Colonic mucosa (tissue), 4 donors: ENCODE measurements around the gene MBD4. TPM values are rescaled to one million over a fixed set of nuclear protein-coding genes. Genes with fewer than 3 reads are reported as not detected.
"Not testable (repeated sequence)": the region's sequence is repeated elsewhere in the genome, so short reads cannot be mapped to it uniquely, and the experiment has no call there.

ENCODE experiments used
- DNase-seq: peaks from one replicate; pipeline ENCODE4 v3.0.0-alpha.2; 2020
- H3K27ac ChIP-seq: fragments of 200-600 bp; one replicate; pipeline ENCODE4 v1.8.0; 2021
- H3K27me3 ChIP-seq: fragments of 200-600 bp; one replicate; pipeline ENCODE4 v1.8.0; 2021
- H3K36me3 ChIP-seq: fragments of 200-600 bp; one replicate; pipeline ENCODE4 v1.8.0; 2021
- H3K4me1 ChIP-seq: fragments of 200-600 bp; one replicate; pipeline ENCODE4 v1.8.0; 2021; ENCODE audit warnings: mild to moderate bottlenecking
- H3K4me3 ChIP-seq: fragments of 200-600 bp; one replicate; pipeline ENCODE4 v1.8.0; 2021
- H3K9ac ChIP-seq, 2 donors: one replicate each; pipeline ENCODE4 v1.7.0; 2013; ENCODE audit warnings: control low read depth in 2 of 2, low read depth in 2 of 2, low read length in 2 of 2
- H3K9me3 ChIP-seq: fragments of 200-600 bp; one replicate; pipeline ENCODE4 v1.8.0; 2021
- intact Hi-C: fragments of 100-400 bp; cut with DNase I; formaldehyde crosslinking; loops from one replicate; pipeline ENCODE4 v1.14.1; 2022
- total RNA-seq, 2 donors: library from RNA; stranded (reverse); fragmentation: NEBNext Ultra II Directional in 1 of 2; extraction: Animal tissue kit (Norgen Biotek cat#: 25700) in 1 of 2; gene quantifications; one replicate each; pipeline ENCODE4 v1.2.1, GENCODE V29; 2021
- TF ChIP-seq, protein P1 (sequence below): fragments of 200-600 bp; IDR thresholded peaks from one replicate; pipeline ENCODE4 v1.8.0; 2022; ENCODE audit warnings: antibody characterized with exemption, mild to moderate bottlenecking
- donor health status: healthy.
- donor health status: DM: no; HTN: no; CAD: no.
- donor health status: DM: no; HTN: no; CAD: no.

Gene MBD4
- total RNA-seq, 2 donors from 2014 or later, result 25.0 to 28.9 TPM

DNA sequence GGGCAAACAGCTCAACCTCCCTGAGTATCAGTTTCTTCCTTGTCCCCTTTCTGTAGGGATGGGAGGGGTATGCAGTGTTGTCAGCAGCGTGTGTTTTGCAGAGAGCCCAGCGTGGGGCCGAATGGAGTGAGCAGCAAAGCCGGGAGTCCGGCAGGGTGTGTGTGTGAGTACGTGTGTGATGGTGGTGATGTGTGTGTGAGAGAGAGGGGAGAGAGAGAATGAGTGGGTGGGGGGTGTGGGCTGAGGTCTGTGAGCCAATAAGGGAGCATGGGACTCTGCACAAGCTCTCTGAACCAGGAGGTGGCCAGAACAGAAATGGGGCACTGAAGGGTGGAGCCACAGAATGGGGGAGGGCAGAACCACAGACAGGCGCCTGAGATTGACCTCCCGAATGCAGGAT is 44.1 kb upstream of the MBD4 start:
- Histone ChIP-seq H3K36me3 (no peaks in the 10 kb centered on the region), H3K4me3 (no peak overlapping the region), H3K4me1 (no peaks in the 10 kb centered on the region), H3K9ac (no peak overlapping the region), H3K9me3 (no peaks in the 10 kb centered on the region), H3K27me3 (no peaks in the 10 kb centered on the region), H3K27ac (no peak overlapping the region)
- intact Hi-C loops, result no loop called here
- TF ChIP-seq, protein P1, sequence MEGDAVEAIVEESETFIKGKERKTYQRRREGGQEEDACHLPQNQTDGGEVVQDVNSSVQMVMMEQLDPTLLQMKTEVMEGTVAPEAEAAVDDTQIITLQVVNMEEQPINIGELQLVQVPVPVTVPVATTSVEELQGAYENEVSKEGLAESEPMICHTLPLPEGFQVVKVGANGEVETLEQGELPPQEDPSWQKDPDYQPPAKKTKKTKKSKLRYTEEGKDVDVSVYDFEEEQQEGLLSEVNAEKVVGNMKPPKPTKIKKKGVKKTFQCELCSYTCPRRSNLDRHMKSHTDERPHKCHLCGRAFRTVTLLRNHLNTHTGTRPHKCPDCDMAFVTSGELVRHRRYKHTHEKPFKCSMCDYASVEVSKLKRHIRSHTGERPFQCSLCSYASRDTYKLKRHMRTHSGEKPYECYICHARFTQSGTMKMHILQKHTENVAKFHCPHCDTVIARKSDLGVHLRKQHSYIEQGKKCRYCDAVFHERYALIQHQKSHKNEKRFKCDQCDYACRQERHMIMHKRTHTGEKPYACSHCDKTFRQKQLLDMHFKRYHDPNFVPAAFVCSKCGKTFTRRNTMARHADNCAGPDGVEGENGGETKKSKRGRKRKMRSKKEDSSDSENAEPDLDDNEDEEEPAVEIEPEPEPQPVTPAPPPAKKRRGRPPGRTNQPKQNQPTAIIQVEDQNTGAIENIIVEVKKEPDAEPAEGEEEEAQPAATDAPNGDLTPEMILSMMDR, result no peak
- no peak for DNase-seq

GRCh38 chr3:129482721-129483120 is 43.0 kb upstream of the MBD4 start:
- no peaks in the 10 kb centered on the region for H3K9me3 ChIP-seq
- H3K36me3 ChIP-seq, result no peaks in the 10 kb centered on the region
- H3K4me3 ChIP-seq, result no peak overlapping the region
- H3K27me3 ChIP-seq, result no peaks in the 10 kb centered on the region
- intact Hi-C loops, result no loop called here
- no peak for DNase-seq
- no peaks in the 10 kb centered on the region for H3K4me1 ChIP-seq
- H3K9ac ChIP-seq, result no peak overlapping the region
- TF ChIP-seq, protein P1, result no peak
- H3K27ac ChIP-seq, result no peak overlapping the region

- H3K9ac ChIP-seq, result no peak overlapping the region
- H3K9me3 ChIP-seq, result no peaks in the 10 kb centered on the region
- no peaks in the 10 kb centered on the region for H3K4me1 ChIP-seq
- no peaks in the 10 kb centered on the region for H3K36me3 ChIP-seq
- no peak for DNase-seq
- no peaks in the 10 kb centered on the region for H3K27me3 ChIP-seq
- intact Hi-C loops, result no loop called here
- H3K4me3 ChIP-seq, result no peak overlapping the region
- no peak overlapping the region for H3K27ac ChIP-seq
- TF ChIP-seq, protein P1, result no peak
These were observed 42.1 kb upstream of the MBD4 start for GRCh38 chr3:129481766-129482332.

- H3K4me1 ChIP-seq, H3K4me3 ChIP-seq, H3K27me3 ChIP-seq, intact Hi-C loops, H3K9me3 ChIP-seq, H3K9ac ChIP-seq, H3K36me3 ChIP-seq, H3K27ac ChIP-seq, DNase-seq: not testable (repeated sequence)
These were observed 41.5 kb upstream of the MBD4 start for GRCh38 chr3:129481225-129481765.

DNA sequence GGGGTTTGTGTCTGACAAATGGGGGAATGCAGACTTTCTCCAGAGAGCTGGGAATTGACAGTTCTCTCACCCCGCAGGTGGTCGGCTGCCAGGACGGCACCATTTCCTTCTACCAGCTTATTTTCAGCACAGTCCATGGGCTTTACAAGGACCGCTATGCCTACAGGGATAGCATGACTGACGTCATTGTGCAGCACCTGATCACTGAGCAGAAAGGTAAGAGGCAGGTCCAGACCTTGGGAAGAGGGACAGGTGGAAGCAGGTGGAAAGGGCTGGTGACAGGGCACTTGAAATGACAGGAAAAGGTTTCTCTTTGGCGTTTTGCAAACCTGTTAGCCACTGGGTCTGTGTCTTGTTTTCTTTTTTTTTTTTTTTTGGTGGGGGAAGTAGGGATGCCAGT is 36.8 kb upstream of the MBD4 start:
- intact Hi-C loops, result no loop called here
- Histone ChIP-seq H3K36me3 (no peaks in the 10 kb centered on the region), H3K27ac (no peak overlapping the region), H3K4me1 (no peaks in the 10 kb centered on the region), H3K9me3 (no peaks in the 10 kb centered on the region), H3K27me3 (no peaks in the 10 kb centered on the region), H3K4me3 (no peak overlapping the region), H3K9ac (no peak overlapping the region)
- TF ChIP-seq, protein P1, result no peak
- DNase-seq, result no peak

DNA sequence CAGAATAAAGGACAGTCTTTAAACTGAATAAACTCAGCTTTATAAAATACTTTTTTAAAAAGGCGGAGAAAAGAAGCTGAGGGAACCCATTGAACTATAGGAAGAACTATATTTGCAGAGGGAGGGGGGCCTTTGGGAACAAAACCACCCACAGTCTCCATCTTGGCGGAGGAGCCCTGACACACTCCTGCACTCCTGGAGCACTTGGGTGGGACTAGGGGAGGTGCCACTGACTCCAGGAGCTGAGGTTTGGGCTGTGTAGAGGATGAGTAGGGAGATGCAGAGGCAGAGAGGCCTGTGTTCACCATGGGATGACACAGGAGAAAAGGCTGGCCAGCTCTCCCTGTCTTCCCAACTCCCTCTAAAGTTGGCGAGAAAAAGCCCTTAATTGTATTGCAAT is 36.1 kb upstream of the MBD4 start:
- H3K4me1 ChIP-seq, result no peaks in the 10 kb centered on the region
- TF ChIP-seq, protein P1, result no peak
- H3K9ac ChIP-seq, result no peak overlapping the region
- intact Hi-C loops, result no loop called here
- no peak overlapping the region for H3K4me3 ChIP-seq
- DNase-seq, result no peak
- no peaks in the 10 kb centered on the region for H3K9me3 ChIP-seq
- H3K36me3 ChIP-seq, result no peaks in the 10 kb centered on the region
- no peak overlapping the region for H3K27ac ChIP-seq
- H3K27me3 ChIP-seq, result no peaks in the 10 kb centered on the region
